GM12865 (cell line): ENCODE measurements around the gene MIEN1.
"Not testable (repeated sequence)": the region's sequence is repeated elsewhere in the genome, so short reads cannot be mapped to it uniquely, and the experiment has no call there.

Source experiments
- DNase-seq: peaks from one replicate; pipeline ENCODE4 v3.0.0; 2010; ENCODE audit warnings: low read depth
- H3K4me3 ChIP-seq: 2 replicates; pipeline ENCODE4 v1.5.1; 2011; ENCODE audit warnings: mild to moderate bottlenecking, low read depth, low read length, control low read depth
- TF ChIP-seq, protein P1 (sequence below): IDR thresholded peaks from 2 replicates; pipeline ENCODE4 v1.5.1; 2011; ENCODE audit warnings: low read length, control low read depth, low read depth, inconsistent platforms; ENCODE audit not compliant: insufficient read depth; ENCODE audit errors: missing control alignments

Gene MIEN1

GRCh38 chr17:39703913-39704312 lies 26.4 kb downstream of the MIEN1 start:
- no peak overlapping the region for H3K4me3 ChIP-seq
- no peak for DNase-seq
- TF ChIP-seq, protein P1, sequence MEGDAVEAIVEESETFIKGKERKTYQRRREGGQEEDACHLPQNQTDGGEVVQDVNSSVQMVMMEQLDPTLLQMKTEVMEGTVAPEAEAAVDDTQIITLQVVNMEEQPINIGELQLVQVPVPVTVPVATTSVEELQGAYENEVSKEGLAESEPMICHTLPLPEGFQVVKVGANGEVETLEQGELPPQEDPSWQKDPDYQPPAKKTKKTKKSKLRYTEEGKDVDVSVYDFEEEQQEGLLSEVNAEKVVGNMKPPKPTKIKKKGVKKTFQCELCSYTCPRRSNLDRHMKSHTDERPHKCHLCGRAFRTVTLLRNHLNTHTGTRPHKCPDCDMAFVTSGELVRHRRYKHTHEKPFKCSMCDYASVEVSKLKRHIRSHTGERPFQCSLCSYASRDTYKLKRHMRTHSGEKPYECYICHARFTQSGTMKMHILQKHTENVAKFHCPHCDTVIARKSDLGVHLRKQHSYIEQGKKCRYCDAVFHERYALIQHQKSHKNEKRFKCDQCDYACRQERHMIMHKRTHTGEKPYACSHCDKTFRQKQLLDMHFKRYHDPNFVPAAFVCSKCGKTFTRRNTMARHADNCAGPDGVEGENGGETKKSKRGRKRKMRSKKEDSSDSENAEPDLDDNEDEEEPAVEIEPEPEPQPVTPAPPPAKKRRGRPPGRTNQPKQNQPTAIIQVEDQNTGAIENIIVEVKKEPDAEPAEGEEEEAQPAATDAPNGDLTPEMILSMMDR: no peak

DNA sequence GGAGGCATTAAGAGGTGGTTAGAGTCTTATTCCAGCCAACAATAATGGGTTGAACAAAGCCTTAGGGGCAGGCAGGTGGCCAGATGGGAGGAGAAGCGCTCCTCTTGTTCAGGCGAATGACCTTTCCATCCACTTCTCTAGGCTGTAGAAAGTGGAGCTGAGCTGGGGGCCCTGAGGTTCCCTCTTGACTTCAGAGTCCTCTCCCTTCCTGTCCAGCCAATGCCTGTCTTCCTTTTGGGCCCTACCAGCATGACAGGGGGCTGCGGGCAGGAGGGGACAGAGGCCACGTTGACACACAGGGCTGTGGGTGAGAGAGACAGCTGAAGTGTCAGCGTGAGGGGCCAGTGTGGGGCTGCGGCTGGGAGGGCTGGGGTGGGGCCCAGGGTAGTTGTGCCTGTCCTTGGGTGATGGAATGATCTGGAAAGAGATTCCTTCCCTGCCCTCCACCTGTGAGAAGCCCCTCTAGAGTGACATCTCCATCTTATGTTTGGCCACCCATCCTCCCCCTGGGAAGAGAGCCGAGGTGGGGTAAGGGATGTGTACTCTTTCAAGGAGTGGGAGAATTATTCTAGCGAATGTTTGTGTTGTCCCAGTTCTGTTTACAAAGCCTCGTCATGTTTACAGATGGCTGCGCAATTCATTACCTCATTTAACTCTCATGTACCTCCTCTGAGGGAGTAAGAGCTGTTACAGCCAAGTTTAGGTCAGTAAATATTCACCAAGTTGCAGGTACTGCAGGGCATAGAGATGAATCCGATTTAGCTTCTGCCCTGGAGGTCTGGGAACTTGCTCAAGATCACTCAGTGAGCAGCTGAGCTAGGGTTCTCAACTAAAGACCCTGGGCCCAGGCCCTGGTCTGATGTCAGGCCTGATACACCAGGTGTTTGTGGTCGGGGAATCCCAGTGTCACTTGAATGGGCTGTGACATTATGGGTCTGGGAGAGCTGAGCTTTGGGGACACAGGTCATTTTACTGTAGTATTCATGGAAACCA lies 27.1 kb downstream of the MIEN1 start:
- peak; percentile 62 for DNase-seq
- TF ChIP-seq, protein P1: no peak
- no peak overlapping the region for H3K4me3 ChIP-seq

DNA sequence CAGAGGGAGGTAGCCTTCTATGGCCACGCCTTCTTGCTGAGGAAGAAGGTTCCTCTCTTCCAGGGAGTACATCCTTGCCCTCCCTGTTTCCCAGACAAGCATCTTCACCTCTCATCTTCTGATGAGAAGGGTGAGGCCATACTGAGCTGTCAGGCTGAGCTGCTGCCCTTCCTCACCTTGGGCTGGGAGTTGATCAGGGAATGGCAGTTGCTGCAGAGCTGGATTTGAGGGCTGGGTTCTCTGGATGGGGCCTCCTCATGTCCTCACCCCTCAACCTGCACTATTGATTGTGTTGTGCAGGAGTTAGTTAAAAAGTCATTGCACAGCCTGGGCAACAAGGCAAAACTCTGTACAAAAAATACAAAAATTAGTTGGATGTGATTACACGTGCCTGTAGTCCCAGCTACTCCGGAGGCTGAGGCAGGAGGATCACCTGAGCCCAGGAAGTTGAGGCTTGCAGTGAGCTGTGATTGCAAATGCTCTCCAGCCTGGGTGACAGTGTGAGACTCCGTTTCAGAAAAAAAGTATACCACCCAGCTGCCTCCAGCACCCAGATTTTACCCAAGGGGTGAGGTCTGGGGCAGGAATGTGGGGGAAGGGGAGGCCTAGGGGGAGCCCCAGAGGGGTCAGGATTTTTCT lies 28.4 kb downstream of the MIEN1 start:
- no peak for DNase-seq
- no peak overlapping the region for H3K4me3 ChIP-seq
- TF ChIP-seq, protein P1: no peak

- no peak overlapping the region for H3K4me3 ChIP-seq
These were observed 29.1 kb downstream of the MIEN1 start for GRCh38 chr17:39701012-39701783.

GRCh38 chr17:39700148-39700987 lies 30.0 kb downstream of the MIEN1 start:
- DNase-seq: no peak
- TF ChIP-seq, protein P1: no peak
- no peak overlapping the region for H3K4me3 ChIP-seq

More at GRCh38 chr17:39701012-39701783, 29.1 kb downstream of the MIEN1 start:
- TF ChIP-seq, protein P1: no peak
- DNase-seq: no peak

DNA sequence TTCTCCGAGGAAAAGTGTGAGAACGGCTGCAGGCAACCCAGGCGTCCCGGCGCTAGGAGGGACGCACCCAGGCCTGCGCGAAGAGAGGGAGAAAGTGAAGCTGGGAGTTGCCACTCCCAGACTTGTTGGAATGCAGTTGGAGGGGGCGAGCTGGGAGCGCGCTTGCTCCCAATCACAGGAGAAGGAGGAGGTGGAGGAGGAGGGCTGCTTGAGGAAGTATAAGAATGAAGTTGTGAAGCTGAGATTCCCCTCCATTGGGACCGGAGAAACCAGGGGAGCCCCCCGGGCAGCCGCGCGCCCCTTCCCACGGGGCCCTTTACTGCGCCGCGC lies 30.5 kb downstream of the MIEN1 start, which contains the start of gene ERBB2:
ERBB2 (plus strand) TSS at position 247 of the 330 bp plus-strand sequence. CDS start 175 bp downstream, outside the sequence.
- no peak for DNase-seq
- H3K4me3 ChIP-seq: no peak within 1 kb of the TSS
- TF ChIP-seq, protein P1: no peak

DNA sequence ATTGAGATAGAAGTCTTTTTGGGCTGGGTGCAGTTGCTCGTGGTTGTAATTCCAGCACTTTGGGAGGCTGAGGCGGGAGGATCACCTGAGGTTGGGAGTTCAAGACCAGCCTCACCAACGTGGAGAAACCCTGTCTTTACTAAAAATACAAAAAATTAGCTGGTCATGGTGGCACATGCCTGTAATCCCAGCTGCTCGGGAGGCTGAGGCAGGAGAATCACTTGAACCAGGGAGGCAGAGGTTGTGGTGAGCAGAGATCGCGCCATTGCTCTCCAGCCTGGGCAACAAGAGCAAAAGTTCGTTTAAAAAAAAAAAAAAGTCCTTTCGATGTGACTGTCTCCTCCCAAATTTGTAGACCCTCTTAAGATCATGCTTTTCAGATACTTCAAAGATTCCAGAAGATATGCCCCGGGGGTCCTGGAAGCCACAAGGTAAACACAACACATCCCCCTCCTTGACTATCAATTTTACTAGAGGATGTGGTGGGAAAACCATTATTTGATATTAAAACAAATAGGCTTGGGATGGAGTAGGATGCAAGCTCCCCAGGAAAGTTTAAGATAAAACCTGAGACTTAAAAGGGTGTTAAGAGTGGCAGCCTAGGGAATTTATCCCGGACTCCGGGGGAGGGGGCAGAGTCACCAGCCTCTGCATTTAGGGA lies 31.0 kb downstream of the MIEN1 start:
- H3K4me3 ChIP-seq, DNase-seq: not testable (repeated sequence)
